Left lung (tissue), 10 donors: Measurements from ENCODE around the gene MS4A7. TPM values are rescaled to one million over a fixed set of nuclear protein-coding genes. Genes with fewer than 3 reads are reported as not detected.

Experiments
- ATAC-seq: fragments of 200-7000 bp; cut with Tn5 transposase; one replicate; pipeline ENCODE4 v1.9.1; 2020; ENCODE audit warnings: moderate library complexity
- DNase-seq, 4 donors: peaks; one replicate each; pipeline ENCODE4 v3.0.0-alpha.2; 2013 to 2020
- H3K27ac ChIP-seq, 2 donors: fragments of 200-600 bp; sonication (generic) in 1 of 2; one replicate each; pipeline versions ENCODE4 v1.5.0 to v1.8.0; 2020 to 2021
- H3K27me3 ChIP-seq, 2 donors: fragments of 200-600 bp; sonication (generic) in 1 of 2; one replicate each; pipeline versions ENCODE4 v1.5.0 to v1.8.0; 2020 to 2021
- H3K36me3 ChIP-seq, 2 donors: fragments of 200-600 bp; sonication (generic) in 1 of 2; one replicate each; pipeline versions ENCODE4 v1.5.0 to v1.8.0; 2020 to 2021
- H3K4me1 ChIP-seq, 2 donors: fragments of 200-600 bp; one replicate each; pipeline ENCODE4 v1.8.0; 2021
- H3K4me3 ChIP-seq, 2 donors: fragments of 200-600 bp; sonication (generic) in 1 of 2; one replicate each; pipeline versions ENCODE4 v1.5.0 to v1.8.0; 2020 to 2021; ENCODE audit warnings: mild to moderate bottlenecking in 1 of 2
- H3K9me3 ChIP-seq, 2 donors: fragments of 200-600 bp; sonication (generic) in 1 of 2; one replicate each; pipeline versions ENCODE4 v1.5.0 to v1.8.0; 2020 to 2021
- intact Hi-C, 2 donors: fragments of 100-400 bp; cut with DNase I; formaldehyde crosslinking; loops; one replicate each; pipeline versions ENCODE4 v1.11.2 to v1.14.2; 2022
- polyA plus RNA-seq, 6 donors: library from polyadenylated mRNA; unstranded; fragments of 120-200 nt; gene quantifications; one replicate each; pipeline ENCODE4 v1.2.1, GENCODE V29; 2013; ENCODE audit not compliant: insufficient read length in 6 of 6
- total RNA-seq, 2 donors: library from RNA; stranded (reverse); fragmentation: NEBNext Ultra II Directional; extraction: Animal tissue kit (Norgen Biotek cat#: 25700); gene quantifications; one replicate each; pipeline ENCODE4 v1.2.1, GENCODE V29; 2021
- TF ChIP-seq, protein P1 (sequence below), 2 donors: fragments of 200-600 bp; sonication (generic) in 1 of 2; IDR thresholded peaks; one replicate each; pipeline versions ENCODE4 v1.5.0 to v1.8.0; 2021; ENCODE audit warnings: antibody characterized with exemption in 2 of 2
- donor health status: DM: no; HTN: yes; CAD: no.
- donor health status: DM: no; HTN: no; CAD: no.

MS4A7 gene
- total and polyA plus RNA-seq, 8 donors = 11.5 to 143 (median 17.7) TPM

DNA sequence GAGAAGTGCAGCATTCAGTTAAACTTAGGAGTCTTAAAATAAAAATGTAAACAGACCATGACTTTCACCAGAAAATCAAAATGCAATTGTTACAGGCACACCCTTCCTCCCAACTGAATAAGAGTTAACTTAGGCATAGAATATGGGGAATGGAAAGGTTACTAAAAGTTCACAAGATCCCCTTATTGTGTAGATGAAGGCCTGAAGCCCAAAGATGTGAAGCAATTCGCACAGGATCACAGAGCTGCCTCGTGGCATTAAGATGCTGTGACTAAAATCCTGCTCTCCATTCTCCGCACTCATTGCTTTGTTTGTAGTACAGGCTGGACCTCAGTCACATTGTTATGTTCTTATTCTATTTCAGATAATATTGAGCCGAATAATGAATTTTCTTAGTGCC is 55.1 kb downstream of the MS4A7 start:
- DNase-seq = no peak
- Histone ChIP-seq H3K36me3 (no peaks in the 10 kb centered on the region), H3K27me3 (no peaks in the 10 kb centered on the region), H3K27ac (no peak overlapping the region), H3K4me3 (no peak overlapping the region), H3K4me1 (no peaks in the 10 kb centered on the region), H3K9me3 (no peaks in the 10 kb centered on the region)
- intact Hi-C loops = no loop called here
- no peak for ATAC-seq
- TF ChIP-seq, protein P1, sequence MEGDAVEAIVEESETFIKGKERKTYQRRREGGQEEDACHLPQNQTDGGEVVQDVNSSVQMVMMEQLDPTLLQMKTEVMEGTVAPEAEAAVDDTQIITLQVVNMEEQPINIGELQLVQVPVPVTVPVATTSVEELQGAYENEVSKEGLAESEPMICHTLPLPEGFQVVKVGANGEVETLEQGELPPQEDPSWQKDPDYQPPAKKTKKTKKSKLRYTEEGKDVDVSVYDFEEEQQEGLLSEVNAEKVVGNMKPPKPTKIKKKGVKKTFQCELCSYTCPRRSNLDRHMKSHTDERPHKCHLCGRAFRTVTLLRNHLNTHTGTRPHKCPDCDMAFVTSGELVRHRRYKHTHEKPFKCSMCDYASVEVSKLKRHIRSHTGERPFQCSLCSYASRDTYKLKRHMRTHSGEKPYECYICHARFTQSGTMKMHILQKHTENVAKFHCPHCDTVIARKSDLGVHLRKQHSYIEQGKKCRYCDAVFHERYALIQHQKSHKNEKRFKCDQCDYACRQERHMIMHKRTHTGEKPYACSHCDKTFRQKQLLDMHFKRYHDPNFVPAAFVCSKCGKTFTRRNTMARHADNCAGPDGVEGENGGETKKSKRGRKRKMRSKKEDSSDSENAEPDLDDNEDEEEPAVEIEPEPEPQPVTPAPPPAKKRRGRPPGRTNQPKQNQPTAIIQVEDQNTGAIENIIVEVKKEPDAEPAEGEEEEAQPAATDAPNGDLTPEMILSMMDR (IDR thresholded peaks at IDR 0.05) = no peak

Other genes starting within 250 kb of the MS4A7 start
- gene MS4A6A, start 195.4 kb upstream of the MS4A7 start, total RNA-seq = 100 to 1,000 TPM; 128 to 143 TPM
- gene MS4A6A, start 195.4 kb upstream of the MS4A7 start, polyA plus RNA-seq = 10 to 100 TPM; 19.8 to 37.5 (median 26.7) TPM
- gene MS4A4E, start 135.4 kb upstream of the MS4A7 start, total RNA-seq = 1 to 10 TPM; 1.4 to 2.1 TPM
- 1 to 10 TPM; 1.2 to 3.0 (median 2.2) TPM for gene MS4A4E, start 135.4 kb upstream of the MS4A7 start, polyA plus RNA-seq
- gene MS4A4A, start 97.9 kb upstream of the MS4A7 start, total RNA-seq = 10 to 100 TPM; 57.5 to 93.6 TPM
- 10 to 100 TPM in 5 of 6 donors, 1 to 10 TPM in 1; 7.4 to 15.4 (median 12.8) TPM for gene MS4A4A, start 97.9 kb upstream of the MS4A7 start, polyA plus RNA-seq
- gene MS4A6E, start 51.3 kb upstream of the MS4A7 start, total RNA-seq = 1 to 10 TPM in 1 of 2 donors, under 1 TPM in 1; 0.87 to 4.0 TPM
- not detected for gene MS4A6E, start 51.3 kb upstream of the MS4A7 start, polyA plus RNA-seq
- 1 to 10 TPM; 3.7 to 4.1 TPM for gene MS4A14, start 17.9 kb downstream of the MS4A7 start, total RNA-seq
- gene MS4A14, start 17.9 kb downstream of the MS4A7 start, polyA plus RNA-seq = under 1 TPM; 0.30 to 0.83 (median 0.64) TPM
- gene MS4A5, start 51.0 kb downstream of the MS4A7 start, total RNA-seq = not detected
- under 1 TPM in 2 of 6 donors, not detected in 4; 0.23 to 0.33 TPM for gene MS4A5, start 51.0 kb downstream of the MS4A7 start, polyA plus RNA-seq
- 1 to 10 TPM in 1 of 2 donors, under 1 TPM in 1; 0.73 to 1.7 TPM for gene MS4A1, start 77.3 kb downstream of the MS4A7 start, total RNA-seq
- 1 to 10 TPM in 4 of 6 donors, under 1 TPM in 2; 0.36 to 2.1 (median 1.1) TPM for gene MS4A1, start 77.3 kb downstream of the MS4A7 start, polyA plus RNA-seq
- not detected for gene MS4A12, start 114.2 kb downstream of the MS4A7 start, total RNA-seq
- not detected for gene MS4A12, start 114.2 kb downstream of the MS4A7 start, polyA plus RNA-seq
- gene MS4A13, start 136.9 kb downstream of the MS4A7 start, total RNA-seq = not detected
- gene MS4A13, start 136.9 kb downstream of the MS4A7 start, polyA plus RNA-seq = not detected